Activated gamma-delta T cell treated with Interleukin-2 at 50 U/mL for 16 hours (primary cell): ENCODE results near the gene KCTD21.
"Not testable (repeated sequence)": the region's sequence is repeated elsewhere in the genome, so short reads cannot be mapped to it uniquely, and the experiment has no call there.

ENCODE experiments used
- DNase-seq: peaks from one replicate; pipeline ENCODE4 v3.0.0-alpha.2; 2020

Gene KCTD21

GRCh38 chr11:78200061-78200460 is 11.6 kb upstream of the KCTD21 start:
- no peak for DNase-seq

- DNase-seq: no peak
Measured at GRCh38 chr11:78199653-78200015, 11.2 kb upstream of the KCTD21 start.

- no peak for DNase-seq
Measured at GRCh38 chr11:78199015-78199652, 10.7 kb upstream of the KCTD21 start.

- no peak for DNase-seq
Measured at GRCh38 chr11:78197816-78198215, 9.4 kb upstream of the KCTD21 start.

GRCh38 chr11:78196661-78197091 is 8.2 kb upstream of the KCTD21 start:
- no peak for DNase-seq

GRCh38 chr11:78195917-78196560 is 7.6 kb upstream of the KCTD21 start:
- no peak for DNase-seq

GRCh38 chr11:78194490-78194889 is 6.1 kb upstream of the KCTD21 start:
- no peak for DNase-seq

- DNase-seq: no peak
Measured at GRCh38 chr11:78193806-78194205, 5.4 kb upstream of the KCTD21 start.

GRCh38 chr11:78192911-78193351 is 4.5 kb upstream of the KCTD21 start:
- DNase-seq: peak; percentile 22

- DNase-seq: no peak
Measured at GRCh38 chr11:78192223-78192719, 3.8 kb upstream of the KCTD21 start.

GRCh38 chr11:78190871-78191538 is 2.6 kb upstream of the KCTD21 start:
- DNase-seq: no peak

GRCh38 chr11:78190374-78190773 is 1.9 kb upstream of the KCTD21 start:
- no peak for DNase-seq

- no peak for DNase-seq
Measured at GRCh38 chr11:78189851-78190250, 1.4 kb upstream of the KCTD21 start.

GRCh38 chr11:78189174-78189724 is 823 bp upstream of the KCTD21 start:
- no peak for DNase-seq

GRCh38 chr11:78187366-78188285 is 800 bp downstream of the KCTD21 start:
- peak; percentile 51 for DNase-seq

GRCh38 chr11:78181185-78181584 is 7.2 kb downstream of the KCTD21 start:
- DNase-seq: no peak

GRCh38 chr11:78180751-78181150 is 7.7 kb downstream of the KCTD21 start:
- no peak for DNase-seq

GRCh38 chr11:78179459-78180071 is 8.9 kb downstream of the KCTD21 start:
- no peak for DNase-seq

- DNase-seq: no peak
Measured at GRCh38 chr11:78177216-78177615, 11.2 kb downstream of the KCTD21 start.

- no peak for DNase-seq
Measured at GRCh38 chr11:78176605-78177141, 11.8 kb downstream of the KCTD21 start.

GRCh38 chr11:78175862-78176261 is 12.6 kb downstream of the KCTD21 start:
- DNase-seq: not testable (repeated sequence)

- no peak for DNase-seq
Measured at GRCh38 chr11:78171951-78172350, 16.5 kb downstream of the KCTD21 start.
